HepG2 (cell line): Measurements from ENCODE around the gene NABP1. TPM values are rescaled to one million over a fixed set of nuclear protein-coding genes. Genes with fewer than 3 reads are reported as not detected.

Experiments
- DR1 ChIP-seq: sonication (generic); formaldehyde crosslinking; IDR thresholded peaks from 2 replicates; pipeline ENCODE4 v1.8.0; 2021; ENCODE audit warnings: mild to moderate bottlenecking, missing genetic modification reagents, inconsistent platforms
- GABPB1 ChIP-seq: IDR thresholded peaks from 2 replicates; pipeline ENCODE4 v1.6.1; 2016; ENCODE audit warnings: mild to moderate bottlenecking, missing genetic modification reagents, moderate library complexity, missing compliant biosample characterization
- HOXA7 ChIP-seq: sonication (generic); formaldehyde crosslinking; IDR thresholded peaks from 2 replicates; pipeline ENCODE4 v1.8.1; 2022; ENCODE audit warnings: mild to moderate bottlenecking, missing genetic modification reagents, moderate library complexity
- MZF1 ChIP-seq: sonication (generic); formaldehyde crosslinking; IDR thresholded peaks from 2 replicates; pipeline ENCODE4 v1.8.1; 2023; ENCODE audit warnings: mild to moderate bottlenecking, missing genetic modification reagents, borderline replicate concordance
- NR1H2 ChIP-seq: sonication (generic); formaldehyde crosslinking; IDR thresholded peaks from 2 replicates; pipeline ENCODE4 v1.8.1; 2022; ENCODE audit warnings: low read depth, missing genetic modification reagents, borderline replicate concordance
- PCBP1 ChIP-seq: fragments of 200-400 bp; formaldehyde crosslinking; IDR thresholded peaks from 2 replicates; pipeline ENCODE4 v1.6.1; 2017; ENCODE audit warnings: mild to moderate bottlenecking, low read depth, low read length, borderline replicate concordance
- PHF5A ChIP-seq: IDR thresholded peaks from one replicate; pipeline ENCODE4 v1.6.1; 2018; ENCODE audit warnings: low read depth, missing genetic modification reagents; ENCODE audit not compliant: unreplicated experiment
- RBM39 ChIP-seq: fragments of 200-400 bp; formaldehyde crosslinking; IDR thresholded peaks from one replicate; pipeline ENCODE4 v1.6.1; 2018; ENCODE audit warnings: antibody characterized with exemption, mild to moderate bottlenecking, low read depth, low read length; ENCODE audit not compliant: poor library complexity, severe bottlenecking
- SMYD3 ChIP-seq: sonication (generic); formaldehyde crosslinking; IDR thresholded peaks from 2 replicates; pipeline ENCODE4 v1.8.1; 2023; ENCODE audit warnings: mild to moderate bottlenecking, missing genetic modification reagents
- ZNF24 ChIP-seq: fragments of 450-650 bp; IDR thresholded peaks from 2 replicates; pipeline ENCODE4 v1.6.1; 2017; ENCODE audit warnings: antibody characterized with exemption, mild to moderate bottlenecking
- ZNF317 ChIP-seq: sonication (generic); formaldehyde crosslinking; IDR thresholded peaks from 2 replicates; pipeline ENCODE4 v1.5.0; 2020; ENCODE audit warnings: mild to moderate bottlenecking, missing genetic modification reagents
- ZNF335 ChIP-seq: sonication (generic); formaldehyde crosslinking; IDR thresholded peaks from 2 replicates; pipeline ENCODE4 v1.4.0; 2020; ENCODE audit warnings: missing genetic modification reagents
- ZSCAN30 ChIP-seq: sonication (generic); formaldehyde crosslinking; IDR thresholded peaks from 2 replicates; pipeline ENCODE4 v1.5.0; 2020; ENCODE audit warnings: mild to moderate bottlenecking, missing genetic modification reagents
- polyA plus RNA-seq, 8 experiments: library from polyadenylated mRNA; depleted of rRNA in 3 of 8; stranded (reverse) in 7 of 8; unstranded in 1 of 8; fragments of >200 nt; fragmentation: Illumina TruSeq in 4 of 8; extraction: Trizol in 4 of 8; gene quantifications; 2 replicates each; pipeline versions ENCODE4 v1.2.1 to v1.2.3, GENCODE V29; 2011 to 2016; ENCODE audit warnings: low read depth in 4 of 8, missing spikeins in 1 of 8, mixed read lengths in 1 of 8; ENCODE audit not compliant: insufficient read depth in 1 of 8
- total RNA-seq, 5 experiments: library from RNA; depleted of rRNA; stranded (reverse); fragments of >200 nt; fragmentation: Illumina TruSeq; extraction: Trizol; gene quantifications; 2 replicates each; pipeline ENCODE4 v1.2.3, GENCODE V29; 2016; ENCODE audit warnings: low read depth in 1 of 5
- TF ChIP-seq, protein P1 (sequence below): sonication (generic); formaldehyde crosslinking; IDR thresholded peaks from 2 replicates; pipeline ENCODE4 v1.8.0; 2022; ENCODE audit warnings: mild to moderate bottlenecking, missing genetic modification reagents
- TF ChIP-seq, protein P2 (sequence below): sonication (generic); formaldehyde crosslinking; conservative IDR thresholded peaks from 2 replicates; pipeline ENCODE4 v1.4.0; 2020; ENCODE audit warnings: mild to moderate bottlenecking, missing genetic modification reagents, moderate library complexity
- TF ChIP-seq, protein P3 (sequence below): sonication (generic); formaldehyde crosslinking; IDR thresholded peaks from 2 replicates; pipeline ENCODE4 v1.5.0; 2020; ENCODE audit warnings: mild to moderate bottlenecking, missing genetic modification reagents, borderline replicate concordance

The NABP1 gene
- total and polyA plus RNA-seq, 2 of the 13 experiments (the other 11 are each of a cell fraction or from before 2014, with no cell fraction given) = 14.9 to 19.8 TPM

DNA sequence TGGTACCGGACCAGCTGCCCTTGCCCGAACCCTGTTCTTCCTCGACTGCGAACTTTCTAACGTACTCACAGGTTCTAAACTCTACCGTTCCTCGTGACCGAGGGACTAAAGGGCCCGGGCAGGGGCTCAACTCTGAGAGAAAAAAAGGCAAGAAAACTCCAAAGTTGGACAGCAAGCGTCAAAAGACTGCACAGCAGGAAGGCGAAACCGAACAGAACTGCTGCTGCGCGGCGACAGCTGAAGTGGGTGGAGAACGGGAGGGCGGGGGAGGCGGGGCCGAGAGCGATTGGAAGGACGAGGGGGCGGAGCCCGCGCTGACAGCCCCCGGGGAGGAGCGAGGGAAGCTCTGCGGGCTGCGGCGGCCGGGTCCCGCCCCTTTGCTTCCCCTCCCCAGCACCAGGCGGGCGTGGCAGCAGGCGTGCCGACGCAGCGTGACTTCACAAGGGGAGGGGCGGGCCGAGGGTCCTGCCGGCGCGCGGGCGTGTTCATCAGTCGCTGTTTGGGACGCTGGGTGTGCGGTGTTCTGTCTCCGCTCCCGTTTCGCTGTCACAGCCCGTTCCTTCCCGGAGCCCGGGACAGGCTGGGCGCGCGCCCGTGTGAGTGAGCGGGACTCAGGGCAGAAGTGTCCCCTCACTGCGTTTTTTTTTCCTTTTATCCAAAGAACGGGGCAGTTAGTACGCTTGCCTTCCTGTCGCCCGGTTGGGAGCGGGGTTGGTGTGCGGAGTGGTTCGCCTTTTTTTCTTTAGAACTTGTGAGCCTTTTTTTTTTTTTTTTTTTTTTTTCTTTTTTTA lies at the start of gene NABP1 (continued):
- TF ChIP-seq GABPB1 (CRISPR knock-in tag) = peak; percentile 88
- no peak for TF ChIP-seq HOXA7 (CRISPR knock-in tag)
- TF ChIP-seq ZSCAN30 (CRISPR knock-in tag) = no peak
- TF ChIP-seq NR1H2 (CRISPR knock-in tag) = no peak
- TF ChIP-seq ZNF317 (CRISPR knock-in tag) = peak; percentile 76; the same call in 1 of the 2 replicates
- TF ChIP-seq DR1 = peak; percentile 98
- TF ChIP-seq PCBP1 = no peak
- TF ChIP-seq MZF1 = no peak
- TF ChIP-seq, protein P1, sequence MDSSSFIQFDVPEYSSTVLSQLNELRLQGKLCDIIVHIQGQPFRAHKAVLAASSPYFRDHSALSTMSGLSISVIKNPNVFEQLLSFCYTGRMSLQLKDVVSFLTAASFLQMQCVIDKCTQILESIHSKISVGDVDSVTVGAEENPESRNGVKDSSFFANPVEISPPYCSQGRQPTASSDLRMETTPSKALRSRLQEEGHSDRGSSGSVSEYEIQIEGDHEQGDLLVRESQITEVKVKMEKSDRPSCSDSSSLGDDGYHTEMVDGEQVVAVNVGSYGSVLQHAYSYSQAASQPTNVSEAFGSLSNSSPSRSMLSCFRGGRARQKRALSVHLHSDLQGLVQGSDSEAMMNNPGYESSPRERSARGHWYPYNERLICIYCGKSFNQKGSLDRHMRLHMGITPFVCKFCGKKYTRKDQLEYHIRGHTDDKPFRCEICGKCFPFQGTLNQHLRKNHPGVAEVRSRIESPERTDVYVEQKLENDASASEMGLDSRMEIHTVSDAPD (CRISPR knock-in tag) = no peak; the same call in 1 of the 2 replicates
- peak; percentile 94 for TF ChIP-seq RBM39
- TF ChIP-seq ZNF335 (CRISPR knock-in tag) = no peak
- TF ChIP-seq SMYD3 (CRISPR knock-in tag) = no peak; the same call in 1 of the 2 replicates
- no peak for TF ChIP-seq ZNF24
- TF ChIP-seq, protein P2, sequence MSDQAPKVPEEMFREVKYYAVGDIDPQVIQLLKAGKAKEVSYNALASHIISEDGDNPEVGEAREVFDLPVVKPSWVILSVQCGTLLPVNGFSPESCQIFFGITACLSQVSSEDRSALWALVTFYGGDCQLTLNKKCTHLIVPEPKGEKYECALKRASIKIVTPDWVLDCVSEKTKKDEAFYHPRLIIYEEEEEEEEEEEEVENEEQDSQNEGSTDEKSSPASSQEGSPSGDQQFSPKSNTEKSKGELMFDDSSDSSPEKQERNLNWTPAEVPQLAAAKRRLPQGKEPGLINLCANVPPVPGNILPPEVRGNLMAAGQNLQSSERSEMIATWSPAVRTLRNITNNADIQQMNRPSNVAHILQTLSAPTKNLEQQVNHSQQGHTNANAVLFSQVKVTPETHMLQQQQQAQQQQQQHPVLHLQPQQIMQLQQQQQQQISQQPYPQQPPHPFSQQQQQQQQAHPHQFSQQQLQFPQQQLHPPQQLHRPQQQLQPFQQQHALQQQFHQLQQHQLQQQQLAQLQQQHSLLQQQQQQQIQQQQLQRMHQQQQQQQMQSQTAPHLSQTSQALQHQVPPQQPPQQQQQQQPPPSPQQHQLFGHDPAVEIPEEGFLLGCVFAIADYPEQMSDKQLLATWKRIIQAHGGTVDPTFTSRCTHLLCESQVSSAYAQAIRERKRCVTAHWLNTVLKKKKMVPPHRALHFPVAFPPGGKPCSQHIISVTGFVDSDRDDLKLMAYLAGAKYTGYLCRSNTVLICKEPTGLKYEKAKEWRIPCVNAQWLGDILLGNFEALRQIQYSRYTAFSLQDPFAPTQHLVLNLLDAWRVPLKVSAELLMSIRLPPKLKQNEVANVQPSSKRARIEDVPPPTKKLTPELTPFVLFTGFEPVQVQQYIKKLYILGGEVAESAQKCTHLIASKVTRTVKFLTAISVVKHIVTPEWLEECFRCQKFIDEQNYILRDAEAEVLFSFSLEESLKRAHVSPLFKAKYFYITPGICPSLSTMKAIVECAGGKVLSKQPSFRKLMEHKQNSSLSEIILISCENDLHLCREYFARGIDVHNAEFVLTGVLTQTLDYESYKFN (CRISPR knock-in tag) = peak; percentile 62
- TF ChIP-seq PHF5A (CRISPR knock-in tag) = no peak
- TF ChIP-seq, protein P3, sequence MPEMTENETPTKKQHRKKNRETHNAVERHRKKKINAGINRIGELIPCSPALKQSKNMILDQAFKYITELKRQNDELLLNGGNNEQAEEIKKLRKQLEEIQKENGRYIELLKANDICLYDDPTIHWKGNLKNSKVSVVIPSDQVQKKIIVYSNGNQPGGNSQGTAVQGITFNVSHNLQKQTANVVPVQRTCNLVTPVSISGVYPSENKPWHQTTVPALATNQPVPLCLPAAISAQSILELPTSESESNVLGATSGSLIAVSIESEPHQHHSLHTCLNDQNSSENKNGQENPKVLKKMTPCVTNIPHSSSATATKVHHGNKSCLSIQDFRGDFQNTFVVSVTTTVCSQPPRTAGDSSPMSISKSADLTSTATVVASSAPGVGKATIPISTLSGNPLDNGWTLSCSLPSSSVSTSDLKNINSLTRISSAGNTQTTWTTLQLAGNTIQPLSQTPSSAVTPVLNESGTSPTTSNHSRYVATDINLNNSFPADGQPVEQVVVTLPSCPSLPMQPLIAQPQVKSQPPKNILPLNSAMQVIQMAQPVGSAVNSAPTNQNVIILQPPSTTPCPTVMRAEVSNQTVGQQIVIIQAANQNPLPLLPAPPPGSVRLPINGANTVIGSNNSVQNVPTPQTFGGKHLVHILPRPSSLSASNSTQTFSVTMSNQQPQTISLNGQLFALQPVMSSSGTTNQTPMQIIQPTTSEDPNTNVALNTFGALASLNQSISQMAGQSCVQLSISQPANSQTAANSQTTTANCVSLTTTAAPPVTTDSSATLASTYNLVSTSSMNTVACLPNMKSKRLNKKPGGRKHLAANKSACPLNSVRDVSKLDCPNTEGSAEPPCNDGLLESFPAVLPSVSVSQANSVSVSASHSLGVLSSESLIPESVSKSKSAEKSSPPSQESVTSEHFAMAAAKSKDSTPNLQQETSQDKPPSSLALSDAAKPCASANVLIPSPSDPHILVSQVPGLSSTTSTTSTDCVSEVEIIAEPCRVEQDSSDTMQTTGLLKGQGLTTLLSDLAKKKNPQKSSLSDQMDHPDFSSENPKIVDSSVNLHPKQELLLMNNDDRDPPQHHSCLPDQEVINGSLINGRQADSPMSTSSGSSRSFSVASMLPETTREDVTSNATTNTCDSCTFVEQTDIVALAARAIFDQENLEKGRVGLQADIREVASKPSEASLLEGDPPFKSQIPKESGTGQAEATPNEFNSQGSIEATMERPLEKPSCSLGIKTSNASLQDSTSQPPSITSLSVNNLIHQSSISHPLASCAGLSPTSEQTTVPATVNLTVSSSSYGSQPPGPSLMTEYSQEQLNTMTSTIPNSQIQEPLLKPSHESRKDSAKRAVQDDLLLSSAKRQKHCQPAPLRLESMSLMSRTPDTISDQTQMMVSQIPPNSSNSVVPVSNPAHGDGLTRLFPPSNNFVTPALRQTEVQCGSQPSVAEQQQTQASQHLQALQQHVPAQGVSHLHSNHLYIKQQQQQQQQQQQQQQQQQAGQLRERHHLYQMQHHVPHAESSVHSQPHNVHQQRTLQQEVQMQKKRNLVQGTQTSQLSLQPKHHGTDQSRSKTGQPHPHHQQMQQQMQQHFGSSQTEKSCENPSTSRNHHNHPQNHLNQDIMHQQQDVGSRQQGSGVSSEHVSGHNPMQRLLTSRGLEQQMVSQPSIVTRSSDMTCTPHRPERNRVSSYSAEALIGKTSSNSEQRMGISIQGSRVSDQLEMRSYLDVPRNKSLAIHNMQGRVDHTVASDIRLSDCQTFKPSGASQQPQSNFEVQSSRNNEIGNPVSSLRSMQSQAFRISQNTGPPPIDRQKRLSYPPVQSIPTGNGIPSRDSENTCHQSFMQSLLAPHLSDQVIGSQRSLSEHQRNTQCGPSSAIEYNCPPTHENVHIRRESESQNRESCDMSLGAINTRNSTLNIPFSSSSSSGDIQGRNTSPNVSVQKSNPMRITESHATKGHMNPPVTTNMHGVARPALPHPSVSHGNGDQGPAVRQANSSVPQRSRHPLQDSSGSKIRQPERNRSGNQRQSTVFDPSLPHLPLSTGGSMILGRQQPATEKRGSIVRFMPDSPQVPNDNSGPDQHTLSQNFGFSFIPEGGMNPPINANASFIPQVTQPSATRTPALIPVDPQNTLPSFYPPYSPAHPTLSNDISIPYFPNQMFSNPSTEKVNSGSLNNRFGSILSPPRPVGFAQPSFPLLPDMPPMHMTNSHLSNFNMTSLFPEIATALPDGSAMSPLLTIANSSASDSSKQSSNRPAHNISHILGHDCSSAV (CRISPR knock-in tag) = no peak
